K562 (cell line): ENCODE results near the gene RNF31. TPM values are rescaled to one million over a fixed set of nuclear protein-coding genes. Genes with fewer than 3 reads are reported as not detected.

Source experiments
- CUX1 ChIP-seq: fragments of 200-800 bp; sonication (Bioruptor generic); IDR thresholded peaks from 2 replicates; pipeline ENCODE4 v1.6.1; 2016; ENCODE audit warnings: missing genetic modification characterization, missing compliant biosample characterization
- MEF2D ChIP-seq: conservative IDR thresholded peaks from 2 replicates; pipeline ENCODE4 v1.6.1; 2016; ENCODE audit warnings: low read depth, missing genetic modification characterization, missing compliant biosample characterization
- PRMT5 ChIP-seq: sonication (generic); formaldehyde crosslinking; IDR thresholded peaks from 2 replicates; pipeline ENCODE4 v1.5.0; 2020; ENCODE audit warnings: missing genetic modification reagents
- TBL1XR1 ChIP-seq, 2 experiments: IDR thresholded peaks; 2 replicates each; pipeline ENCODE4 v1.6.1; 2012; ENCODE audit warnings: improper control_type of control experiment in 2 of 2, low read length in 2 of 2, mild to moderate bottlenecking in 1 of 2
- ZNF217 ChIP-seq: sonication (generic); formaldehyde crosslinking; IDR thresholded peaks from 2 replicates; pipeline ENCODE4 v1.8.0; 2022; ENCODE audit warnings: mild to moderate bottlenecking, missing genetic modification reagents
- ZNF316 ChIP-seq: fragments of 450-650 bp; IDR thresholded peaks from 2 replicates; pipeline ENCODE4 v1.6.1; 2016
- ZNF561 ChIP-seq: fragments of 450-650 bp; formaldehyde crosslinking; conservative IDR thresholded peaks from 2 replicates; pipeline ENCODE4 v1.4.0; 2020; ENCODE audit warnings: mild to moderate bottlenecking, moderate library complexity
- polyA plus RNA-seq, 8 experiments: library from polyadenylated mRNA; depleted of rRNA in 4 of 8; stranded (reverse) in 5 of 8; unstranded in 3 of 8; fragments of >200 nt; fragmentation: Nextera tagmentation in 2 of 8; fragmentation: Illumina TruSeq in 1 of 8; extraction: Ambion mirVana in 2 of 8; extraction: Trizol in 1 of 8; gene quantifications; 2 replicates each; pipeline versions ENCODE4 v1.2.1 to v1.2.3, GENCODE V29; 2011 to 2014; ENCODE audit warnings: inconsistent platforms in 1 of 8, missing spikeins in 1 of 8
- total RNA-seq, 7 experiments: library from RNA; depleted of rRNA in 6 of 7; stranded (reverse); fragments of >200 nt in 6 of 7; fragmentation: Illumina TruSeq in 2 of 7; extraction: Trizol in 2 of 7; gene quantifications; 2 replicates each; pipeline versions ENCODE4 v1.2.1 to v1.2.3, GENCODE V29; 2011 to 2021; ENCODE audit warnings: low replicate concordance in 1 of 7
- TF ChIP-seq, protein P1 (sequence below): fragments of 450-650 bp; formaldehyde crosslinking; IDR thresholded peaks from 2 replicates; pipeline ENCODE4 v1.4.0; 2020; ENCODE audit warnings: mild to moderate bottlenecking, mixed read lengths
- TF ChIP-seq, protein P2 (sequence below), 2 experiments: fragments of 450-650 bp in 1 of 2; sonication (generic) in 1 of 2; formaldehyde crosslinking; conservative IDR thresholded peaks; 2 replicates each; pipeline versions ENCODE4 v1.4.0 to v1.8.1; 2020 to 2022; ENCODE audit warnings: mild to moderate bottlenecking in 1 of 2, missing genetic modification reagents in 1 of 2
- TF ChIP-seq, protein P3 (sequence below), 2 experiments: fragments of 450-650 bp; formaldehyde crosslinking in 1 of 2; IDR thresholded peaks; 2 replicates each; pipeline versions ENCODE4 v1.4.0 to v1.6.1; 2014 to 2020; ENCODE audit warnings: mild to moderate bottlenecking in 2 of 2, borderline replicate concordance in 1 of 2, low read depth in 1 of 2

RNF31 gene
- total and polyA plus RNA-seq, 9 of the 15 experiments (the other 6 are each of a cell fraction or from before 2014, with no cell fraction given) = 3.1 to 47.6 (median 19.1) TPM

DNA sequence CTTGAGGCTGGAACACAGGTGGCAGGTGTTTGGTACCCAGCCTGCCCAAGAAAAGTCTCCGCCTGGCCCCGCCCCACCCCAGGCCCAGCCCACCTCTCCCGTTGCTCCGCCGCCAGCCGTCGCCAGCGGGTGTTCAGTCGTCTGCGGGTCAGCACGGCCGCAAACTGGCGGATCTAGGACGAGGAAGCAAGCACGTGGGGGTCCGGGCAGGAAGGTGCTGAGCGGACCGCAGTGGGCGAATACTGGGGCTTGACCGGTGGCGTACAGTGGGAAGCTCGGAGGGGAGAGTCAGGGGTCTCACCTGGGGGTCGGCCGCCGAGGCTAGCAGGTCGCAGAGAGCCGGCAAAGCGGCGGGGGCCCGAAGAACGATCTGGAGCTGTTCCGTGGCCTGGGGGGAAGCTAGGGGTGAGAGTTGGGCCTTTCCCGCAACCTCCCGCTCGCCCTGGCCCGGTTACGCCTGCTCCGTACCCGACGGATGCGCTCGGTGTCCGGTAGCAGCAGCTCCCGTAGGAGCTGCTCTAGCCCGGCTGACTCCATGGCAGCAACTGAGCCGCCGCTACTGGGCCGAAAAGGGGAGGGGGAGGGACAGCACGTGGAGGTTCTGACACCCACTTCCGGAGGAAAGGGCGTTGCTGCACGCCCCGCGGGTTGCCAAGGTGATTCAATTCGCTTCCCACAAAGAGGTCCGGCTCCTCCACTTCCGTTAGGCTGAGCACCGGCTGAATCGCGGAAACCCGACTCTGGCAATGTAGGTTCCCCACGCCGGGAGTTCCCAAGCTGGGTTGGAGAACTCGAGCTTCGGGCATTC lies 41.2 kb downstream of the RNF31 start, which contains the start of gene IPO4 (continued):
- TF ChIP-seq, protein P1, sequence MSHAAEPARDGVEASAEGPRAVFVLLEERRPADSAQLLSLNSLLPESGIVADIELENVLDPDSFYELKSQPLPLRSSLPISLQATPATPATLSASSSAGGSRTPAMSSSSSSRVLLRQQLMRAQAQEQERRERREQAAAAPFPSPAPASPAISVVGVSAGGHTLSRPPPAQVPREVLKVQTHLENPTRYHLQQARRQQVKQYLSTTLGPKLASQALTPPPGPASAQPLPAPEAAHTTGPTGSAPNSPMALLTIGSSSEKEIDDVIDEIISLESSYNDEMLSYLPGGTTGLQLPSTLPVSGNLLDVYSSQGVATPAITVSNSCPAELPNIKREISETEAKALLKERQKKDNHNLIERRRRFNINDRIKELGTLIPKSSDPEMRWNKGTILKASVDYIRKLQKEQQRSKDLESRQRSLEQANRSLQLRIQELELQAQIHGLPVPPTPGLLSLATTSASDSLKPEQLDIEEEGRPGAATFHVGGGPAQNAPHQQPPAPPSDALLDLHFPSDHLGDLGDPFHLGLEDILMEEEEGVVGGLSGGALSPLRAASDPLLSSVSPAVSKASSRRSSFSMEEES (CRISPR knock-in tag) = no peak
- peak in 1 of 2 experiments; percentile 52; a peak in 3 of 4 replicates for TF ChIP-seq TBL1XR1 (IDR thresholded peaks at IDR 0.05; ENCODE audit: low read length in 2 of 2)
- TF ChIP-seq, protein P2, sequence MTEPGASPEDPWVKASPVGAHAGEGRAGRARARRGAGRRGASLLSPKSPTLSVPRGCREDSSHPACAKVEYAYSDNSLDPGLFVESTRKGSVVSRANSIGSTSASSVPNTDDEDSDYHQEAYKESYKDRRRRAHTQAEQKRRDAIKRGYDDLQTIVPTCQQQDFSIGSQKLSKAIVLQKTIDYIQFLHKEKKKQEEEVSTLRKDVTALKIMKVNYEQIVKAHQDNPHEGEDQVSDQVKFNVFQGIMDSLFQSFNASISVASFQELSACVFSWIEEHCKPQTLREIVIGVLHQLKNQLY (CRISPR knock-in tag; conservative IDR thresholded peaks at IDR 0.05) = no peak
- TF ChIP-seq, protein P3, sequence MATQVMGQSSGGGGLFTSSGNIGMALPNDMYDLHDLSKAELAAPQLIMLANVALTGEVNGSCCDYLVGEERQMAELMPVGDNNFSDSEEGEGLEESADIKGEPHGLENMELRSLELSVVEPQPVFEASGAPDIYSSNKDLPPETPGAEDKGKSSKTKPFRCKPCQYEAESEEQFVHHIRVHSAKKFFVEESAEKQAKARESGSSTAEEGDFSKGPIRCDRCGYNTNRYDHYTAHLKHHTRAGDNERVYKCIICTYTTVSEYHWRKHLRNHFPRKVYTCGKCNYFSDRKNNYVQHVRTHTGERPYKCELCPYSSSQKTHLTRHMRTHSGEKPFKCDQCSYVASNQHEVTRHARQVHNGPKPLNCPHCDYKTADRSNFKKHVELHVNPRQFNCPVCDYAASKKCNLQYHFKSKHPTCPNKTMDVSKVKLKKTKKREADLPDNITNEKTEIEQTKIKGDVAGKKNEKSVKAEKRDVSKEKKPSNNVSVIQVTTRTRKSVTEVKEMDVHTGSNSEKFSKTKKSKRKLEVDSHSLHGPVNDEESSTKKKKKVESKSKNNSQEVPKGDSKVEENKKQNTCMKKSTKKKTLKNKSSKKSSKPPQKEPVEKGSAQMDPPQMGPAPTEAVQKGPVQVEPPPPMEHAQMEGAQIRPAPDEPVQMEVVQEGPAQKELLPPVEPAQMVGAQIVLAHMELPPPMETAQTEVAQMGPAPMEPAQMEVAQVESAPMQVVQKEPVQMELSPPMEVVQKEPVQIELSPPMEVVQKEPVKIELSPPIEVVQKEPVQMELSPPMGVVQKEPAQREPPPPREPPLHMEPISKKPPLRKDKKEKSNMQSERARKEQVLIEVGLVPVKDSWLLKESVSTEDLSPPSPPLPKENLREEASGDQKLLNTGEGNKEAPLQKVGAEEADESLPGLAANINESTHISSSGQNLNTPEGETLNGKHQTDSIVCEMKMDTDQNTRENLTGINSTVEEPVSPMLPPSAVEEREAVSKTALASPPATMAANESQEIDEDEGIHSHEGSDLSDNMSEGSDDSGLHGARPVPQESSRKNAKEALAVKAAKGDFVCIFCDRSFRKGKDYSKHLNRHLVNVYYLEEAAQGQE (IDR thresholded peaks at IDR 0.05; ENCODE audit: borderline replicate concordance) = 0 out of 2 replicates have a peak, but pooled peaks have one; percentile 11
- TF ChIP-seq, protein P3 (CRISPR knock-in tag; IDR thresholded peaks at IDR 0.05; ENCODE audit: low read depth) = no peak
- no peak for TF ChIP-seq ZNF316
- TF ChIP-seq ZNF561 (CRISPR knock-in tag) = no peak
- TF ChIP-seq PRMT5 = no peak
- TF ChIP-seq MEF2D (tag) = no peak
- no peak for TF ChIP-seq CUX1 (CRISPR knock-in tag)
- no peak for TF ChIP-seq ZNF217
